Measurements from ENCODE around the gene DOCK1. TPM values are rescaled to one million over a fixed set of nuclear protein-coding genes. Genes with fewer than 3 reads are reported as not detected.

The DOCK1 gene
- total RNA-seq, 2 donors from 2014 or later = 0.34 to 0.67 TPM

GRCh38 chr10:127398140-127398970 is 493.1 kb downstream of the DOCK1 start:
- Mint-ChIP-seq H3K4me1 (no peaks in the 10 kb centered on the region), H3K4me3 (no peak overlapping the region), H3K27ac (no peak overlapping the region), H3K36me3 (ENCODE audit: low read depth) (no peaks in the 10 kb centered on the region), H3K27me3 (no peaks in the 10 kb centered on the region), H3K9me3 (peaks cover 4% of the 10 kb centered on the region)
- ATAC-seq (replicated peaks) = no peak

DNA sequence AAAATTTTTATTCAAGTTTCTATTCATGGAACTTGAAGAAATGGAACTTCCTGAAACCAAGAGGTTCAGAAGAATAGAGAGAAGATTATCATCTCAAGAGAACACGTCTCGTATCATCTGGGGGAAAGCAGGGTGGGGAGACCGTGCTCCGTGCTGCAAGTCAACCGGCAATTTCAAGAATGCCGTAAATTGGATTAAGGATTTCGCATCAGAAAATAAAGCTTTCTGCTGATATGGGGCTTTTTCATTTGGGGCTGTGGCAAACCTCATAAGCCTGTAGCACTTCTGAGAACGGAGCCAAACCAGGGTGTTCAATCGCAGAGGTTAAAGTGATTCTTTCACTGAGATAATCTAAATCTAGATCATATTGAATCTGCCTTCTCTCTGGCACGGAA is 493.7 kb downstream of the DOCK1 start:
- Mint-ChIP-seq H3K36me3 (ENCODE audit: low read depth) (no peaks in the 10 kb centered on the region), H3K27me3 (no peaks in the 10 kb centered on the region), H3K27ac (no peak overlapping the region), H3K9me3 (peaks cover 4% of the 10 kb centered on the region), H3K4me3 (no peak overlapping the region), H3K4me1 (no peaks in the 10 kb centered on the region)
- ATAC-seq (replicated peaks) = no peak

DNA sequence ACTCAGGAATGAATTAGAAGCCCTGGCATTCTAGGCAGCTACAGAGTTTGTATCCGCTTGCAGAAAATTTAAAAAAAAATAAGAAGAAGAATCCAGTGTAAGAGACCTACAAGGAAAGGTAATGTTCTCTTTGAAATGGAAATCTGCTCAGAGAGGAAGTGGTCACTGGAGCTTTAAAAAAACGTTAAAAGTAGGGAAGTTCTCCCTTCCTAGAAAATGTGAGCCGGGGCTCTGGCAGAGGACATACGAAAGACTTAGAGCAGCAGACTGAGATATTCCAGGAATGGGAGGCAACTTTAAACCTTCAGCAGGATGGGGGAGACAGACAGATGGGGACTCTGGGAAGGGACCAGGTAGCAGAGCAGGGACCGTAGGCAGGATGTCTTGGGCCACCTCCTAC is 494.4 kb downstream of the DOCK1 start:
- no peaks in the 10 kb centered on the region for H3K27me3 Mint-ChIP-seq

GRCh38 chr10:127400216-127400615 is 495.0 kb downstream of the DOCK1 start:
- ATAC-seq (replicated peaks) = no peak
- no peaks in the 10 kb centered on the region for H3K27me3 Mint-ChIP-seq
- H3K9me3 Mint-ChIP-seq = peaks cover 4% of the 10 kb centered on the region
- no peak overlapping the region for H3K4me3 Mint-ChIP-seq
- no peaks in the 10 kb centered on the region for H3K4me1 Mint-ChIP-seq
- H3K27ac Mint-ChIP-seq = no peak overlapping the region
- H3K36me3 Mint-ChIP-seq (ENCODE audit: low read depth) = no peaks in the 10 kb centered on the region

More for the DNA sequence above, 494.4 kb downstream of the DOCK1 start:
- no peak for ATAC-seq (replicated peaks)
- Mint-ChIP-seq H3K9me3 (peaks cover 4% of the 10 kb centered on the region), H3K27ac (no peak overlapping the region), H3K36me3 (ENCODE audit: low read depth) (no peaks in the 10 kb centered on the region), H3K4me1 (no peaks in the 10 kb centered on the region), H3K4me3 (no peak overlapping the region)

GRCh38 chr10:127402596-127403409 is 497.6 kb downstream of the DOCK1 start:
- H3K27ac Mint-ChIP-seq = no peak overlapping the region
- H3K4me3 Mint-ChIP-seq = no peak overlapping the region
- no peaks in the 10 kb centered on the region for H3K27me3 Mint-ChIP-seq
- no peaks in the 10 kb centered on the region for H3K4me1 Mint-ChIP-seq
- no peaks in the 10 kb centered on the region for H3K36me3 Mint-ChIP-seq (ENCODE audit: low read depth)
- peaks cover 4% of the 10 kb centered on the region for H3K9me3 Mint-ChIP-seq
- ATAC-seq (replicated peaks) = no peak

DNA sequence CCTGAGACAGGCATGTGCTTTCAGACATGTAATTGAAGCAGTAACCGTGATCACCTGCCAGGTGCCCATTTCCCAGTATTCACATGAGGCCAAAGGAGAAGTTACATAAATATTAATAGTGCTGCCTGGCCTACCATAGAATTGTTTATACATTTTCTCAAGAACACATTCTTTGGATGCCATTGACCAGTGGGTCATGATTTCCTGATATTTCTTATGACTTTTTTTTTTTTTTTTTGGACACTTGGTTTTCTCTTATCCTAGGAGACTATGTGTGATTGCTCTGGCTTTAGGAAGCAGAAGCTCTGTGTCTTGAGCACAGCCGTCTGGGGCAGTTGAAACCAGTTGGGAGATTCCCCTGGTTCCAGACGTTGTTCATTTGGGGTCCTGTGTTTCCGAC is 500.0 kb downstream of the DOCK1 start:
- Mint-ChIP-seq H3K9me3 (peaks cover 4% of the 10 kb centered on the region), H3K4me3 (no peak overlapping the region), H3K36me3 (ENCODE audit: low read depth) (no peaks in the 10 kb centered on the region), H3K4me1 (no peaks in the 10 kb centered on the region), H3K27me3 (no peaks in the 10 kb centered on the region), H3K27ac (no peak overlapping the region)
- no peak for ATAC-seq (replicated peaks)

DNA sequence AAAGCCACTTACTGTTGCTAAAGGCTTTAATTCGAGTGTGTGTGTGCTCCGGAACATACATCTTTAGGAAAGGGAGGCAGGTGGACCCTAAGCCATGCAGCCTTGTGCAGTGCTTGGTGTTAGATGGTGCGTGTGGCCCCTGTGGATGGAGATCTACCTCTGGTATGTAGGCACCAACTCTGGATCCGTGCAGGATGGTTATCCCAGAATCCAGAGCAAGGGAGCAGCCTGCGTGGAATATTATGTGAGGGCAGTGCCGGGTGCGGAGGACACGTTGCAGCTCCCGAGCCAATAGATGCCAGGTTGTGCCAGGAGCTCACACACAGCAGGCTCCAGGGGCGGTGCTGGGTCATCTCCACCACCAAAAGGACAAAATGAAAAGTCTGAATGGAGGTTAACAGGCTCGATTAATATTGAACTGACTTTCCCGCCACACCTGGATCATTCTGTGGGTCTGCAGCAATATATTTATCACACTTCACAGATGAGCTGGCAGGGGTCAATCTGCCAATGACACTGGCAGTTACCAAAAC is 500.9 kb downstream of the DOCK1 start:
- no peak for ATAC-seq (replicated peaks)
- peaks cover 4% of the 10 kb centered on the region for H3K9me3 Mint-ChIP-seq
- no peaks in the 10 kb centered on the region for H3K27me3 Mint-ChIP-seq
- H3K4me3 Mint-ChIP-seq = no peak overlapping the region
- H3K4me1 Mint-ChIP-seq = no peaks in the 10 kb centered on the region
- no peaks in the 10 kb centered on the region for H3K36me3 Mint-ChIP-seq (ENCODE audit: low read depth)
- no peak overlapping the region for H3K27ac Mint-ChIP-seq

GRCh38 chr10:127407551-127407950 is 502.3 kb downstream of the DOCK1 start:
- Mint-ChIP-seq H3K27ac (no peak overlapping the region), H3K9me3 (no peaks in the 10 kb centered on the region), H3K4me1 (no peaks in the 10 kb centered on the region), H3K4me3 (no peak overlapping the region), H3K27me3 (no peaks in the 10 kb centered on the region), H3K36me3 (ENCODE audit: low read depth) (no peaks in the 10 kb centered on the region)
- no peak for ATAC-seq (replicated peaks)

GRCh38 chr10:127408112-127408710 is 503.0 kb downstream of the DOCK1 start:
- Mint-ChIP-seq H3K4me1 (no peaks in the 10 kb centered on the region), H3K27me3 (no peaks in the 10 kb centered on the region), H3K36me3 (ENCODE audit: low read depth) (no peaks in the 10 kb centered on the region), H3K27ac (no peak overlapping the region), H3K4me3 (no peak overlapping the region), H3K9me3 (no peaks in the 10 kb centered on the region)
- ATAC-seq (replicated peaks) = no peak

- Mint-ChIP-seq H3K4me3 (no peak overlapping the region), H3K4me1 (no peaks in the 10 kb centered on the region), H3K27me3 (no peaks in the 10 kb centered on the region), H3K27ac (no peak overlapping the region), H3K9me3 (no peaks in the 10 kb centered on the region), H3K36me3 (ENCODE audit: low read depth) (no peaks in the 10 kb centered on the region)
- ATAC-seq (replicated peaks) = no peak
Observed at GRCh38 chr10:127408733-127409132, 503.5 kb downstream of the DOCK1 start.

GRCh38 chr10:127410030-127410429 is 504.8 kb downstream of the DOCK1 start:
- no peak overlapping the region for H3K4me3 Mint-ChIP-seq

DNA sequence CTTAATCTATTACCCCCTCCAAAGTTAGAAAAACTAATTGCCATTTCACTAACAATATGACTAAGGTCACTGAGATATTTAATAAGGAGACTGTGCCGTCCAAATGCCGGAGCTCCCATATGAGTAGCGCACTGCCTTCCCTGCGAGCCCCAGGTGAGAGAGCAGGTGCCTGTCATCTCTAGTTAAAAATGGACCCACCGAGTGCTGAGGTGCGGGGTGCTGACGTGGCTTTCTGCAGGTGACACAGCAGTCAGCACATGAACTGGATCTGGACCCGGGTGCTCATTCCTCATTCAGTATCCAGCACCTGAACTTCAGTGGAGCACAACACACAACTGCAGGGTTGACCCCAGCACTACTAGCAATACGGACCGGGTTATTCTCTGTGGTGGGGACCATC is 505.8 kb downstream of the DOCK1 start:
- H3K4me3 Mint-ChIP-seq = no peak overlapping the region
- H3K27ac Mint-ChIP-seq = no peak overlapping the region
- H3K9me3 Mint-ChIP-seq = no peaks in the 10 kb centered on the region
- no peaks in the 10 kb centered on the region for H3K27me3 Mint-ChIP-seq
- no peaks in the 10 kb centered on the region for H3K4me1 Mint-ChIP-seq
- no peak for ATAC-seq (replicated peaks)
- H3K36me3 Mint-ChIP-seq (ENCODE audit: low read depth) = no peaks in the 10 kb centered on the region

More at GRCh38 chr10:127410030-127410429, 504.8 kb downstream of the DOCK1 start:
- H3K27me3 Mint-ChIP-seq = no peaks in the 10 kb centered on the region
- H3K36me3 Mint-ChIP-seq (ENCODE audit: low read depth) = no peaks in the 10 kb centered on the region
- ATAC-seq (replicated peaks) = no peak
- H3K4me1 Mint-ChIP-seq = no peaks in the 10 kb centered on the region
- H3K27ac Mint-ChIP-seq = no peak overlapping the region
- no peaks in the 10 kb centered on the region for H3K9me3 Mint-ChIP-seq

DNA sequence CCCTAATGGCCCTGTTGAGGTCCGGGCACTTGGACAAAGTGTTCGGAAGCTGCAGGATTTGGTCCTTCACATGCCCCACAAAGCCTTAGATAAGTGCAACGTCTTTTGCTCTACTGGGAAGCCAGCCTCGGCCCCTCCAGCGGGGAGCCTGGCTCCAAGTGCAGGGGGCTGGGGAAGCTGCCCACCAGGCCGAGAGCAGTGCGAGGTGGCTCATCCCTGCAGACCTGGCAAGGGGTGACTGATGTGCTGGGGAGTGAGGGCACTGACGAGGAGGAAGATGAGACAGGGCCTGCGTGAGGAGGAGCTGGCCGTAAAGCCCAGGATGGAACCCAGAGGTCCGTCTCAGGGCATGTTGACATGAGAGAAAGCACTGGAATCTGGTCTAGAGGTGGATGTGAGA is 508.1 kb downstream of the DOCK1 start:
- no peak overlapping the region for H3K27ac Mint-ChIP-seq
- ATAC-seq (replicated peaks) = no peak
- no peaks in the 10 kb centered on the region for H3K9me3 Mint-ChIP-seq
- H3K4me1 Mint-ChIP-seq = no peaks in the 10 kb centered on the region
- no peaks in the 10 kb centered on the region for H3K36me3 Mint-ChIP-seq (ENCODE audit: low read depth)
- no peak overlapping the region for H3K4me3 Mint-ChIP-seq
- H3K27me3 Mint-ChIP-seq = no peaks in the 10 kb centered on the region

DNA sequence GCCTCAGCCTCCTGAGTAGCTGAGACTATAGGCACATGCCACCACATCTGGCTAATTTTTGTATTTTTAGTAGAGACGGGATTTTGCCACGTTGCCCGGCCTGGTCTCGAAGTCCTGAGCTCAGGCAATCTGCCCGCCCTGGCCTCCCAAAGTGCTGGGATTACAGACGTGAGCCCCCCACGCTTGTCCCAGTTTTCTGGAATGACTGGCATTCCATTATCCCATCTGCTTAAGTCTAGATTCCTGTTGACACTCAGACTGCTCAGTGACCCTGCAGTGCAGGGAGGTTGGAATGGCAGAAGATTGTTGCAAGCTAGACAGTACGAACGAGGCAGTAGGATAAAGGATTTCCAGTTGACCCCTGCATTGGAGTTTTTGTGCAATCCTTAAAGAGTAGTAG is 508.8 kb downstream of the DOCK1 start:
- no peak for ATAC-seq (replicated peaks)
- no peaks in the 10 kb centered on the region for H3K9me3 Mint-ChIP-seq
- no peak overlapping the region for H3K4me3 Mint-ChIP-seq
- H3K4me1 Mint-ChIP-seq = no peaks in the 10 kb centered on the region
- no peaks in the 10 kb centered on the region for H3K36me3 Mint-ChIP-seq (ENCODE audit: low read depth)
- H3K27me3 Mint-ChIP-seq = no peaks in the 10 kb centered on the region
- no peak overlapping the region for H3K27ac Mint-ChIP-seq
